H1 (cell line): Measurements from ENCODE around the gene FICD. TPM values are rescaled to one million over a fixed set of nuclear protein-coding genes. Genes with fewer than 3 reads are reported as not detected.

Source experiments
- CTCF ChIA-PET: fragments of 300-600 bp; sonication (Branson Sonifier 250); formaldehyde crosslinking; loops from one replicate; lab custom pipeline; 2021; ENCODE audit not compliant: partially characterized antibody; lab: Charles Lee
- POLR2A ChIA-PET: fragments of 300-600 bp; sonication (Branson Sonifier 250); formaldehyde crosslinking; loops from one replicate; lab custom pipeline; 2021; ENCODE audit warnings: inconsistent platforms; ENCODE audit not compliant: partially characterized antibody; lab: Charles Lee
- DNase-seq, 2 experiments: peaks; one replicate each; pipeline versions ENCODE4 v3.0.0 to v3.0.0-alpha.2; 2010 to 2022; ENCODE audit warnings: low spot score in 2 of 2, low read depth in 1 of 2, mixed read lengths in 1 of 2
- FAIRE-seq: peaks from 2 replicates; lab custom pipeline; 2011; peaks lifted over from hg19 to GRCh38; lab: Jason Lieb, UNC
- H2AFZ ChIP-seq: 2 replicates; pipeline ENCODE4 v1.8.1; 2012; ENCODE audit warnings: low read length, inconsistent platforms
- H2AK5ac ChIP-seq: 2 replicates; pipeline ENCODE4 v1.6.1; 2013; ENCODE audit warnings: low read depth, low read length
- H2BK120ac ChIP-seq: replicated peaks from 2 replicates; pipeline ENCODE3; 2013; ENCODE audit warnings: low read depth, low read length, inconsistent platforms
- H2BK12ac ChIP-seq: 2 replicates; pipeline ENCODE4 v1.6.1; 2013; ENCODE audit warnings: low read depth, low read length
- H2BK15ac ChIP-seq: 2 replicates; pipeline ENCODE4 v1.6.1; 2013; ENCODE audit warnings: low read length
- H2BK20ac ChIP-seq: 2 replicates; pipeline ENCODE4 v1.6.1; 2013; ENCODE audit warnings: low read length
- H2BK5ac ChIP-seq: 2 replicates; pipeline ENCODE4 v1.6.1; 2013; ENCODE audit warnings: low read depth, low read length
- H3K14ac ChIP-seq: 2 replicates; pipeline ENCODE4 v1.6.1; 2013; ENCODE audit warnings: inconsistent platforms; ENCODE audit not compliant: insufficient read length
- H3K18ac ChIP-seq: 2 replicates; pipeline ENCODE4 v1.6.1; 2013; ENCODE audit warnings: low read length; ENCODE audit errors: extremely low read depth
- H3K23ac ChIP-seq: 2 replicates; pipeline ENCODE4 v1.6.1; 2013; ENCODE audit warnings: inconsistent platforms; ENCODE audit not compliant: insufficient read length
- H3K23me2 ChIP-seq: 2 replicates; pipeline ENCODE4 v1.6.1; 2013; ENCODE audit warnings: low read depth, low read length
- H3K27ac ChIP-seq: 2 replicates; pipeline ENCODE4 v1.6.1; 2011; ENCODE audit warnings: low read depth, low read length, inconsistent platforms
- H3K27me3 ChIP-seq, 4 experiments: replicated peaks in 1 of 4; 1 replicate in 1 of 4; 2 replicates in 3 of 4; pipeline versions ENCODE4 v1.6.1 to v1.8.1; 2011 to 2013; ENCODE audit warnings: low read length in 3 of 4, mild to moderate bottlenecking in 3 of 4, inconsistent platforms in 2 of 4, mixed read lengths in 2 of 4, moderate library complexity in 1 of 4; ENCODE audit not compliant: control insufficient read depth in 3 of 4, insufficient read depth in 3 of 4; ENCODE audit errors: extremely low read depth in 1 of 4
- H3K36me3 ChIP-seq, 4 experiments: 2 replicates each; pipeline versions ENCODE4 v1.6.1 to v1.8.1; 2011 to 2013; ENCODE audit warnings: mild to moderate bottlenecking in 4 of 4, low read length in 3 of 4, moderate library complexity in 2 of 4, control low read depth in 1 of 4, inconsistent platforms in 1 of 4; ENCODE audit not compliant: insufficient read depth in 4 of 4, control insufficient read depth in 2 of 4
- H3K4ac ChIP-seq: replicated peaks from 2 replicates; pipeline ENCODE3; 2013; ENCODE audit warnings: low read length, low read depth, mixed read lengths, inconsistent platforms; ENCODE audit not compliant: insufficient read length
- H3K4me1 ChIP-seq, 4 experiments: replicated peaks in 1 of 4; 1 replicate in 1 of 4; 2 replicates in 3 of 4; pipeline versions ENCODE4 v1.6.1 to v1.8.1; 2011 to 2013; ENCODE audit warnings: low read length in 3 of 4, inconsistent platforms in 2 of 4, mixed read lengths in 1 of 4; ENCODE audit not compliant: insufficient read depth in 4 of 4, control insufficient read depth in 3 of 4
- H3K4me2 ChIP-seq, 2 experiments: 2 replicates each; pipeline versions ENCODE4 v1.6.1 to v1.8.1; 2011 to 2013; ENCODE audit warnings: low read depth in 2 of 2, low read length in 2 of 2, control low read depth in 1 of 2, inconsistent platforms in 1 of 2, mild to moderate bottlenecking in 1 of 2; ENCODE audit not compliant: insufficient read depth in 1 of 2
- H3K4me3 ChIP-seq, 4 experiments: fragments of 200-600, 300-600 bp in 1 of 4; sonication (generic), shearing (Covaris generic), sonication (Bioruptor Twin) in 1 of 4; 2 replicates each; pipeline versions ENCODE4 v1.5.1 to v1.8.1; 2011 to 2016; ENCODE audit warnings: low read length in 4 of 4, low read depth in 3 of 4, control low read depth in 2 of 4, inconsistent platforms in 2 of 4, mild to moderate bottlenecking in 2 of 4, mixed read lengths in 1 of 4, moderate library complexity in 1 of 4; ENCODE audit not compliant: insufficient read depth in 2 of 4; ENCODE audit errors: extremely low read depth in 1 of 4
- H3K56ac ChIP-seq: replicated peaks from 2 replicates; pipeline ENCODE3; 2013; ENCODE audit warnings: low read depth, mild to moderate bottlenecking, mixed read lengths, low read length, inconsistent platforms; ENCODE audit not compliant: insufficient read length
- H3K79me1 ChIP-seq: 2 replicates; pipeline ENCODE4 v1.6.1; 2013; ENCODE audit warnings: low read depth, low read length, control low read depth
- H3K79me2 ChIP-seq, 2 experiments: 2 replicates each; pipeline versions ENCODE4 v1.6.1 to v1.8.1; 2012 to 2013; ENCODE audit warnings: low read length in 2 of 2, mild to moderate bottlenecking in 2 of 2, inconsistent platforms in 1 of 2; ENCODE audit not compliant: insufficient read depth in 2 of 2, control insufficient read depth in 1 of 2
- H3K9ac ChIP-seq, 4 experiments: replicated peaks in 1 of 4; 1 replicate in 1 of 4; 2 replicates in 3 of 4; pipeline versions ENCODE4 v1.6.1 to v1.8.1; 2011 to 2013; ENCODE audit warnings: low read depth in 3 of 4, low read length in 3 of 4, control low read depth in 2 of 4, mild to moderate bottlenecking in 2 of 4, moderate library complexity in 2 of 4, inconsistent platforms in 1 of 4; ENCODE audit errors: extremely low read depth in 1 of 4
- H3K9me3 ChIP-seq, 2 experiments: 2 replicates each; pipeline versions ENCODE4 v1.6.1 to v1.8.1; 2012 to 2013; ENCODE audit warnings: mild to moderate bottlenecking in 2 of 2, moderate library complexity in 2 of 2, control low read depth in 1 of 2, inconsistent platforms in 1 of 2, low read depth in 1 of 2, low read length in 1 of 2, mixed read lengths in 1 of 2; ENCODE audit not compliant: insufficient read depth in 2 of 2
- H4K20me1 ChIP-seq, 2 experiments: replicated peaks in 1 of 2; 2 replicates each; pipeline versions ENCODE3 to v1.8.1; 2011 to 2013; ENCODE audit warnings: inconsistent platforms in 2 of 2, low read length in 2 of 2, mild to moderate bottlenecking in 1 of 2; ENCODE audit not compliant: insufficient read depth in 2 of 2, control insufficient read depth in 1 of 2
- H4K5ac ChIP-seq: 2 replicates; pipeline ENCODE4 v1.6.1; 2013; ENCODE audit warnings: low read length, low read depth, mixed read lengths, inconsistent platforms; ENCODE audit not compliant: insufficient read length
- H4K8ac ChIP-seq: 2 replicates; pipeline ENCODE4 v1.8.0; 2013; ENCODE audit warnings: mild to moderate bottlenecking, moderate library complexity, low read length, inconsistent platforms; ENCODE audit not compliant: insufficient read depth; ENCODE audit errors: extremely low read depth
- H4K91ac ChIP-seq: replicated peaks from 2 replicates; pipeline ENCODE3; 2013; ENCODE audit warnings: low read length, mixed read lengths, inconsistent platforms; ENCODE audit not compliant: insufficient read length
- CHD2 ChIP-seq: IDR thresholded peaks from 2 replicates; pipeline ENCODE4 v1.6.1; 2012; ENCODE audit warnings: low read length, improper control_type of control experiment
- RNF2 ChIP-seq: fragments of 200-900, 300-1000 bp; sonication (generic); IDR thresholded peaks from 2 replicates; pipeline ENCODE4 v1.7.1; 2016; ENCODE audit warnings: borderline replicate concordance, low read depth, mild to moderate bottlenecking, antibody characterized with exemption, low read length; ENCODE audit not compliant: poor library complexity, severe bottlenecking; ENCODE audit errors: missing control alignments
- WGBS, 2 experiments: shearing (Covaris generic) in 1 of 2; methylation state at CpG; one replicate each; pipeline versions ENCODE4 v1.1.6 to v1.1.7; 2013 to 2015; ENCODE audit warnings: low lambda C conversion rate in 2 of 2, mixed read lengths in 2 of 2, inconsistent platforms in 1 of 2, low coverage in 1 of 2, missing lambda C conversion rate in 1 of 2; ENCODE audit not compliant: insufficient replicate concordance in 2 of 2, insufficient coverage in 1 of 2, insufficient read length in 1 of 2; ENCODE audit errors: extremely low coverage in 1 of 2, missing lambda C conversion rate in 1 of 2; 5-methylcytosine and 5-hydroxymethylcytosine counted together
- polyA plus RNA-seq, 7 experiments: library from polyadenylated mRNA; depleted of rRNA in 3 of 7; stranded (reverse) in 5 of 7; unstranded in 2 of 7; fragments of >200 nt in 5 of 7; fragments of 200-250 nt in 2 of 7; gene quantifications; 1 replicate in 5 of 7; 2 replicates in 1 of 7; 4 replicates in 1 of 7; pipeline versions ENCODE4 v1.2.1 to v1.2.3, GENCODE V29; 2011 to 2013; ENCODE audit warnings: missing spikeins in 2 of 7, mixed read lengths in 2 of 7
- total RNA-seq: library from RNA; stranded (reverse); fragmentation: NEBNext Ultra II Directional; extraction: Animal tissue kit (Norgen Biotek cat#: 25700); gene quantifications from 2 replicates; pipeline ENCODE4 v1.2.1, GENCODE V29; 2021

Gene FICD
- total and polyA plus RNA-seq, 2 of the 8 experiments (the other 6 are each of a cell fraction or from before 2014, with no cell fraction given) = 2.2 to 6.0 TPM

DNA sequence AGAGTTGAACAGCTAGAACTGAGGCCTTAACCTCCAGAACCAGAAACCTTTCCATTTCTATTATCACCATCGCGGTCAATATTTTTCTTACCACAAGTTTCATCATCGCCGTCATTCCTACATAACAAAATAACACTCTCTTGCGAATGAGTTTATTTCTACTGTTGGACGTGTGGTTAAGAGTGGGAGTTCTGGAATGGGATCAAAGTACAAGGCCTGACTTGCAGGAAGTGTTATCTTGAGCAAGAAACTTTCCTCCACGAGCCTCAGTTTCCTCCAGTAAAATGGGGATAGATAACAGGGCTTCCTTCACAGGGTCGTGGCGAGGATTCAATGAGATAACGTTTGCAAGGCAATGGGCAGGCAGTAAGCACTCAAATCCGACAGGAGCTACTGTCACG lies 45.2 kb downstream of the FICD start:
- FAIRE-seq (no peak), DNase-seq (no peak)
- CTCF ChIA-PET = interaction anchor here (1.1 to 24.3 kb wide), 4 partner anchors 10 to 104 kb away, joined by 3 to 523 read pairs (median 4); no protein-coding TSS in a partner anchor
- Histone ChIP-seq H2AFZ (no peak overlapping the region), H3K14ac (no peak overlapping the region), H2BK5ac (peak overlapping the region; percentile 100; the same call in 1 of the 2 replicates), H3K9ac (peak overlapping the region; percentile 88 to 100 (median 100)), H2AK5ac (peak overlapping the region; percentile 99; the same call in 1 of the 2 replicates), H2BK120ac (no peak overlapping the region), H3K23ac (no peak overlapping the region), H2BK20ac (no peak overlapping the region), H3K9me3 (no peaks in the 10 kb centered on the region), H3K27ac (peak overlapping the region; percentile 99; the same call in 1 of the 2 replicates), H4K8ac (peak overlapping the region; percentile 99; the same call in 1 of the 2 replicates), H4K5ac (no peak overlapping the region), H3K18ac (no peak overlapping the region), H4K91ac (no peak overlapping the region), H3K4ac (no peak overlapping the region), H3K4me1 (peaks cover 0 to 4% (median 0%) of the 10 kb centered on the region in 4 experiments; a peak in 1 of 7 replicates), H3K36me3 (peaks cover 10 to 34% (median 12%) of the 10 kb centered on the region in 4 experiments), H2BK12ac (peak overlapping the region; percentile 29; the same call in 1 of the 2 replicates), H3K79me1 (peaks cover 2% of the 10 kb centered on the region; the same call in 1 of the 2 replicates), H3K79me2 (peaks cover 44 to 69% of the 10 kb centered on the region in 2 experiments), H3K27me3 (no peaks in the 10 kb centered on the region), H2BK15ac (no peak overlapping the region), H3K56ac (no peak overlapping the region), H4K20me1 (peaks cover 13 to 20% of the 10 kb centered on the region in 2 experiments), H3K4me3 (peak overlapping the region; percentile 84 to 100 (median 94)), H3K23me2 (peaks cover 20% of the 10 kb centered on the region), H3K4me2 (peak overlapping the region; percentile 94 to 99)
- POLR2A ChIA-PET = interaction anchor here (0.5 to 4.3 kb wide), 18 partner anchors 9 to 654 kb away, joined by 3 to 40 read pairs (median 6); partner anchors contain the start of gene FICD
- WGBS, 2 experiments = 7% methylated on average over 12 of the region's 12 CpGs; no CpG with 5 or more reads in 1 of the 2 experiments
- TF ChIP-seq CHD2 (no peak), RNF2 (no peak)
